Measurements from ENCODE around the gene CPXM2. TPM values are rescaled to one million over a fixed set of nuclear protein-coding genes. Genes with fewer than 3 reads are reported as not detected.

The CPXM2 gene
- polyA plus RNA-seq, 1 experiment: 14.4 TPM

DNA sequence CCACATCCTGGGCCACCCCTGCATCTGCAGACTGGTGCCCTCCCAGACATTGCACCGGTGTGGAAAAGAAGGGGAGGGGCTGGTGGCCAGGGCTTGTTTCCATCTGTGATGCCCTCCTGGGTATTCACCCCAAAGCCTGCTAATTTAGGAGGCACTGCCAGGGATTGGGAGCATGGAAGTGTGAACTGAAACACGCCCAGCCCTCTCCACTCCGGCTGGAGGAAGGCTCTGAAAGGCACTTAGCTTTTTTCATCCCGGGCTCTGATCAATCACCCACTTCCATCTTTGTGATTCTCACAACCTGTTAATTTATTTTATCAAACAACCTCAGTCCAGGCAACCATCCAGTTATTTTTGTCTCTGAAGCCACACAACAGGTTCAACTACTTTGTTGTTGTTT is 20.9 kb upstream of the CPXM2 start:
- Histone ChIP-seq H3K4me3 (ENCODE audit: low read depth, low read length) (no peak overlapping the region), H3K36me3 (ENCODE audit: control insufficient read depth, insufficient read depth, low read length) (no peaks in the 10 kb centered on the region), H3K27me3 (ENCODE audit: control insufficient read depth, insufficient read depth, low read length) (no peaks in the 10 kb centered on the region; the same call in none of the 2 replicates)
- DNase-seq (ENCODE audit: low read depth): no peak
- TF ChIP-seq, protein P1, sequence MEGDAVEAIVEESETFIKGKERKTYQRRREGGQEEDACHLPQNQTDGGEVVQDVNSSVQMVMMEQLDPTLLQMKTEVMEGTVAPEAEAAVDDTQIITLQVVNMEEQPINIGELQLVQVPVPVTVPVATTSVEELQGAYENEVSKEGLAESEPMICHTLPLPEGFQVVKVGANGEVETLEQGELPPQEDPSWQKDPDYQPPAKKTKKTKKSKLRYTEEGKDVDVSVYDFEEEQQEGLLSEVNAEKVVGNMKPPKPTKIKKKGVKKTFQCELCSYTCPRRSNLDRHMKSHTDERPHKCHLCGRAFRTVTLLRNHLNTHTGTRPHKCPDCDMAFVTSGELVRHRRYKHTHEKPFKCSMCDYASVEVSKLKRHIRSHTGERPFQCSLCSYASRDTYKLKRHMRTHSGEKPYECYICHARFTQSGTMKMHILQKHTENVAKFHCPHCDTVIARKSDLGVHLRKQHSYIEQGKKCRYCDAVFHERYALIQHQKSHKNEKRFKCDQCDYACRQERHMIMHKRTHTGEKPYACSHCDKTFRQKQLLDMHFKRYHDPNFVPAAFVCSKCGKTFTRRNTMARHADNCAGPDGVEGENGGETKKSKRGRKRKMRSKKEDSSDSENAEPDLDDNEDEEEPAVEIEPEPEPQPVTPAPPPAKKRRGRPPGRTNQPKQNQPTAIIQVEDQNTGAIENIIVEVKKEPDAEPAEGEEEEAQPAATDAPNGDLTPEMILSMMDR (IDR thresholded peaks at IDR 0.05; ENCODE audit: insufficient read depth, low read depth, low read length): no peak
- CTCF ChIA-PET: interaction anchor here (1.1 to 1.5 kb wide), 2 partner anchors 8 to 9 kb away, joined by 3 read pairs; no protein-coding TSS in a partner anchor
- POLR2A ChIA-PET: no interaction called here

DNA sequence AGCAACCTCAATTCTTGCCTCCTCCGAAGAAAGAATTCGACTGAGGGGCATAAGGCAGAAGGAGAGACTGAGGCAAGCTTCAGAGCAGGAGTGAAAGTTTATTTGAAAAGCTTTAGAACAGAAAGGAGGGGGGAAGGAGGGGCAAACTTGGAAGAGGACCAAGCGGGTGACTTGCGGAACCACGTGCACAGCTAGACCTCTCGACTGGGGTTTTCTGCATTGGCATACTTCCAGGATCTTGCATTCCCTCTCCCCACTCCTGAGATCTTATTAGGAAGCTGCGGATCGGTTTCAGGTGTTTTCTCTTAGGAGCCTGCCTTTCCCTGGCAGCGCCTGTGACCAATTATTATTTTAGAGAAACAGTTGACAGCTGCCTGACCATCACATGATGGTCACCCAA is 20.3 kb upstream of the CPXM2 start:
- DNase-seq (ENCODE audit: low read depth): no peak
- Histone ChIP-seq H3K36me3 (ENCODE audit: control insufficient read depth, insufficient read depth, low read length) (no peaks in the 10 kb centered on the region), H3K4me3 (ENCODE audit: low read depth, low read length) (no peak overlapping the region), H3K27me3 (ENCODE audit: control insufficient read depth, insufficient read depth, low read length) (no peaks in the 10 kb centered on the region; the same call in none of the 2 replicates)
- CTCF ChIA-PET: interaction anchor here (1.1 to 1.5 kb wide), 2 partner anchors 10 to 11 kb away, joined by 3 to 4 read pairs; no protein-coding TSS in a partner anchor
- POLR2A ChIA-PET: no interaction called here
- TF ChIP-seq, protein P1 (IDR thresholded peaks at IDR 0.05; ENCODE audit: insufficient read depth, low read depth, low read length): no peak

DNA sequence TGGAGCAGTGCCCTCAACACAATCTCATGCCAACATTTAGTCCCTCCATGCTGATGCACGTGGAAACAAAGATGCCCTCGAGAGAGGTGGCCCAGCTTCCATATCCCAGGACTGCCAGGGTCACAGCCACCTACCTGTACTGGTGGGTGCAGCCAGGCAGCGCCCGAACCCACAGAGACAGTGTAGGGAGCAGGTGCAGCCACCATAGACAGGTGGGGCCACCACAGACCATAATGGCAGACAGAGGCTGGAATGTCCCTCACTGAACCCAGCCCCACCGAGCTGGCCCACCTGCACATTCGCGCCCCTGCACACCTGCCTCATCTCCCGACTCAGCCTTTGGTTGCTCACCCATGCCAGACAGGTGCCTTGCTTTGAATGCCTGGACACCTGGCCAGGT is 18.3 kb upstream of the CPXM2 start:
- TF ChIP-seq, protein P1 (IDR thresholded peaks at IDR 0.05; ENCODE audit: insufficient read depth, low read depth, low read length): no peak
- ChIA-PET POLR2A (no interaction called here), CTCF (no interaction called here)
- Histone ChIP-seq H3K4me3 (ENCODE audit: low read depth, low read length) (no peak overlapping the region), H3K27me3 (ENCODE audit: control insufficient read depth, insufficient read depth, low read length) (no peaks in the 10 kb centered on the region; the same call in 1 of the 2 replicates), H3K36me3 (ENCODE audit: control insufficient read depth, insufficient read depth, low read length) (no peaks in the 10 kb centered on the region)
- no peak for DNase-seq (ENCODE audit: low read depth)

DNA sequence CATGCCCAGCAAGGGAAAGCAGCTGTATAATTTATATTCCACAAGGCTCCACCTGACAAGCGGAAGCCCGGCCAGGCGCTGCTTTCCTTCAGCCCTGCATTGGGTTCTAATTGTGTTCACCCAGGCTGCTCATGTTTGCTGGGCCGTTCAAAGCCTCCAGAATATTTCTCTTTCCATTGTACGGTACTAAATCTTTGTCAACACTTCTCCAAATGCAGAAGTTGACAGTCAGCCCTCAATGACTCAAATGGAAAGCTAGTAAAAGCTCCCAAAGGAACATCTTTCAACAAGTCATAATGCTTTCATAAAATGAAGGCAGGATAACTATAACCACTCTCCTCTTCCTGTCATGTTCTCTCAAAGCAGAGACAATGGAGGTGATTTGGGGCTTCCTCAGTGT is 17.8 kb upstream of the CPXM2 start:
- Histone ChIP-seq H3K27me3 (ENCODE audit: control insufficient read depth, insufficient read depth, low read length) (no peaks in the 10 kb centered on the region; the same call in 1 of the 2 replicates), H3K4me3 (ENCODE audit: low read depth, low read length) (no peak overlapping the region), H3K36me3 (ENCODE audit: control insufficient read depth, insufficient read depth, low read length) (no peaks in the 10 kb centered on the region)
- no peak for DNase-seq (ENCODE audit: low read depth)
- ChIA-PET POLR2A (no interaction called here), CTCF (interaction anchor here (1.1 kb wide), 1 partner anchor 13 kb away, joined by 3 read pairs; no protein-coding TSS in a partner anchor)
- TF ChIP-seq, protein P1 (IDR thresholded peaks at IDR 0.05; ENCODE audit: insufficient read depth, low read depth, low read length): no peak

DNA sequence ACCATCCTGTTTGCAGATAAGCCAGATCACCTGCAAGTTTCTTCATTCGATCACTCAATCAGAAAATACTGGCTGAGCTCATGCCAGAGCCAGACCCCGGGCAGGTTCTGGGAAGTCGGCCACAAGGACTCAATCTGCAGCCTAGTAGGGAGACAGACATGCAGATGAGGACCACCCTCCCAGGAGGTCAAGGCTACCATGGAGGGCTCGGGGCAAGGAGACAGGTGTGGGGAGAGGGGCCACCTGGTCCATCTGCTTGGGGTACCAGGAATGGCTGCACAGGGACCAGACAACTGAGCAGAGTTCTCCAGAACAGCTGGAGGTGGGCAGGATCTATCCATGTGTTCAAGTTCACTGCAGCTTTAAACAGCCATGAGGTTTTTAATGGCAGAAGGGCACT is 16.8 kb upstream of the CPXM2 start:
- no peak for DNase-seq (ENCODE audit: low read depth)
- CTCF ChIA-PET: interaction anchor here (1.1 kb wide), 1 partner anchor 12 kb away, joined by 3 read pairs; no protein-coding TSS in a partner anchor
- no peaks in the 10 kb centered on the region for H3K36me3 ChIP-seq (ENCODE audit: control insufficient read depth, insufficient read depth, low read length)
- H3K4me3 ChIP-seq (ENCODE audit: low read depth, low read length): no peak overlapping the region
- POLR2A ChIA-PET: no interaction called here
- H3K27me3 ChIP-seq (ENCODE audit: control insufficient read depth, insufficient read depth, low read length): no peaks in the 10 kb centered on the region; the same call in 1 of the 2 replicates
- TF ChIP-seq, protein P1 (IDR thresholded peaks at IDR 0.05; ENCODE audit: insufficient read depth, low read depth, low read length): no peak

Data from BJ (cell line).